Coronary artery (tissue), 2 donors: ENCODE measurements around the gene FHL2.
A peak's percentile ranks its signal among the peaks of the same experiment; 100 is the strongest.
"Not testable (repeated sequence)": the region's sequence is repeated elsewhere in the genome, so short reads cannot be mapped to it uniquely, and the experiment has no call there.

Experiments
- DNase-seq: peaks from one replicate; pipeline ENCODE4 v3.0.0-alpha.2; 2017; ENCODE audit warnings: low spot score
- H3K27ac ChIP-seq, 2 donors: fragments of 200-600 bp; sonication (generic); one replicate each; pipeline ENCODE4 v1.5.1; 2016 to 2019
- H3K4me3 ChIP-seq: fragments of 200-600 bp; sonication (generic); 2 replicates; pipeline ENCODE4 v1.5.1; 2016; ENCODE audit warnings: mild to moderate bottlenecking, moderate library complexity
- TF ChIP-seq, protein P1 (sequence below): fragments of 200-600 bp; sonication (generic); IDR thresholded peaks from one replicate; pipeline ENCODE4 v1.5.1; 2019; ENCODE audit warnings: antibody characterized with exemption

FHL2 gene

DNA sequence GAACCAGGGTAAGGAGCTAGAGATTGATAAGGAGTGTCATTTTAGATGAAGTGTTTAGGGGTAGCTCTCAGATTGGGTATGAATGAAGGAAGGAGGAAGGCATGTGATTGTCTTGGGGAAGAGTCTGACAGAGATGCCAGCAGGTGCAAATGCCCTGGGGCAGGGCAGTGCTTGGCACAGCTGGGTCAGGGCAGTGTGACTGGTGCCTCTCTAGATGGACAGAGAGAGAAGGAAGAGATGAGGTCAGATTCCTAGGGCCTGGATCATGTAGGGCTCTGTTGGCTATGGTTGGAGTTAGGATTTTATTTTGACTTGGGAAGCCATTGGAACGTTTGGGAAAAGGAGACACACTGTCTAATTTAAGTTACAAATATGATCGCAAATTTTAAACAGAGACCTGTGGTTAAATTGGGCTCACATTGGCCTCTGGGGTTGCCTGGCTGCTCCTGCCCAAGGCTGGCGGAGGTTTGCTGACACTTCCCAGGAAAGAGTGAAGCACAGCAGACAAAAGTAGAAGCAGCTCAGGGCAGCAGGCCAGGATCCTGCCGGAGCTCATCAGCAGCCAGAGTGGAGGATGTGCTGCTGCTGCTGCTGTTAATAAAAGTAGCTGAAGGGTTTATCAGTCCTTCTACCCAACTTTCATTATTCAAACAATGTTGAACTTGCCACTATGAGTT lies 32.7 kb upstream of the FHL2 start:
- H3K27ac ChIP-seq, result peak overlapping the region in 1 of 2 donors; percentile 16
- H3K4me3 ChIP-seq, result no peak overlapping the region
- TF ChIP-seq, protein P1, sequence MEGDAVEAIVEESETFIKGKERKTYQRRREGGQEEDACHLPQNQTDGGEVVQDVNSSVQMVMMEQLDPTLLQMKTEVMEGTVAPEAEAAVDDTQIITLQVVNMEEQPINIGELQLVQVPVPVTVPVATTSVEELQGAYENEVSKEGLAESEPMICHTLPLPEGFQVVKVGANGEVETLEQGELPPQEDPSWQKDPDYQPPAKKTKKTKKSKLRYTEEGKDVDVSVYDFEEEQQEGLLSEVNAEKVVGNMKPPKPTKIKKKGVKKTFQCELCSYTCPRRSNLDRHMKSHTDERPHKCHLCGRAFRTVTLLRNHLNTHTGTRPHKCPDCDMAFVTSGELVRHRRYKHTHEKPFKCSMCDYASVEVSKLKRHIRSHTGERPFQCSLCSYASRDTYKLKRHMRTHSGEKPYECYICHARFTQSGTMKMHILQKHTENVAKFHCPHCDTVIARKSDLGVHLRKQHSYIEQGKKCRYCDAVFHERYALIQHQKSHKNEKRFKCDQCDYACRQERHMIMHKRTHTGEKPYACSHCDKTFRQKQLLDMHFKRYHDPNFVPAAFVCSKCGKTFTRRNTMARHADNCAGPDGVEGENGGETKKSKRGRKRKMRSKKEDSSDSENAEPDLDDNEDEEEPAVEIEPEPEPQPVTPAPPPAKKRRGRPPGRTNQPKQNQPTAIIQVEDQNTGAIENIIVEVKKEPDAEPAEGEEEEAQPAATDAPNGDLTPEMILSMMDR, result no peak
- no peak for DNase-seq

DNA sequence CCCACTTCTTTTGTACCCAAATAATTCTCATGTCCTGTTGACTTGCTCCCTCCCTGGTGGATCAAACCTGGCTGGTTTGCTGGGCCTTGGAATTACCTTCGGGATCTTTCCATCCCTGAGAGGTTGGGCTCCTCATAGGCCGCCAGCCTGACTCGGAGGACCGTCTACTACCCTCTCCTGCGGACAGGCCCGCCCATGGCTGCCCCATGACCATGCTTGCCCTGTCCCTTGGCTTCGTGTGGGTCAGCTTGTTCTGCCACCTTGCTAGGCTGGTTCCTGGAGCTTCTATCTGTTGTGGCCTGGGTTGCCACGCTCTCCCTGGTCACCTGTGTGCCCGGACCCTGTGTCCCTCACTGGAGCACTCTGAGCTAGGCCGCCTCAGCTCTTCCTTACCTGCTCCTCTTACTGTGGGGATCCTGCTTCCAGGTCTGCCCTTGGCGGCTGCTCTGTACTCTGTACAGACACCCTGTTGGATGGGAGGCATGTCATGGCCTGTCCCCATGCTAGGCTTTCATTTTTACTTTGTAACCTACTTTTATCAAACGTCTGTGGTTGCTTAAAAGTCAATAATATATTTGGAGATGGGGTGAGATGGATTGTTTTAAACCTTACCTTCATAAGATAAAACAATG lies 29.7 kb upstream of the FHL2 start:
- no peak overlapping the region for H3K27ac ChIP-seq
- no peak overlapping the region for H3K4me3 ChIP-seq
- TF ChIP-seq, protein P1, result no peak
- DNase-seq, result no peak

DNA sequence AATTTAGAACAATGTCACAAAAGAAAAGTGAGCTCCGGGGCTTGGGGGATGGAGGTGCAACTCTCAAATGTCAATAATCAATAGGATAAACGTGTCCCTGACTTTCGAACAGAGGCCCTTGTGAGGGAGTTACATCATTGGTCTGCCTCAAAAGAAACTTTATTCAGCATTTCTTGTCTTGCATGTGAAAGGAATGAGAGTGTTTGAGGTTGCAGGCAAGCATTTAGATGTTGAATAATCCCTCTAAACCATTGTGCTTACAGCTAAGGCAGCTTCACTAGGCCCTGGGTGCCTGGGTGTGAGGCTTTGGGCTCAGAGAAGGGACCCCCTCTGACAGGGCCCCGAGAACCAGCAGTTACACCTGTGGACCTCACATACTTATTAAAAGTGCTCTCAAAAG lies 28.6 kb upstream of the FHL2 start:
- TF ChIP-seq, protein P1, result no peak
- DNase-seq, result no peak
- Histone ChIP-seq H3K4me3 (no peak overlapping the region), H3K27ac (no peak overlapping the region)

DNA sequence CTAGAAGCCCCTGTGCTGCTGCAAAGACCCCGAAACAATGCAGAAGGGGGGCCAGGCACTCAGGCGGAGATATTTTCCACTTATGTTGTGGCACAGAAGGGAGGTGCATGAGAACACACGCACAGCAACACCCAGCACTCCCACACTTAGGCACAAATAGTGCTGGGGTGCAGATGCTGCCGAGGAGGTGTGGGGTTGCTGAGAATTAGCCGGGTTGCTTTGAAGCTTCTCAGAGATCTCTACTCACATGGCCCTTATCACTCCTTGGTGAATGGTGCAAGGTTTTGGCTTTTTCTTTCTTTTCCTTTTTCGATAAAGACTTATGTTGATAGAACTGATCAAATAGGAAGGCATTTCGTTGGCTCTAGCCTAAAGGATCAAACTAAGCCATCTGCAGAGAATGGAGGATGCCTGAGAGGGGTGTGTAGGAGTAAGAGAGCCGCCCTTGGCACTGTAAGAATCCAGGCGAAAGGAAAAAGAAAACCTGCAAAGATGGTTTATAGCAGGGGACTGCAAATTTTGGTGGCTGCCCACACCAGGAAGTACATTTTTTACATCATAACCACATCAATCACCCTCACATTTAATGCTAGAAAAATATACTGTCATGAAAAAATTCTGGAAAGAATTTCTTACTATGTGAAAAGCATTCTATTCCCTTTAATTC lies 27.9 kb upstream of the FHL2 start:
- TF ChIP-seq, protein P1, result no peak
- no peak overlapping the region for H3K27ac ChIP-seq
- no peak overlapping the region for H3K4me3 ChIP-seq
- no peak for DNase-seq

DNA sequence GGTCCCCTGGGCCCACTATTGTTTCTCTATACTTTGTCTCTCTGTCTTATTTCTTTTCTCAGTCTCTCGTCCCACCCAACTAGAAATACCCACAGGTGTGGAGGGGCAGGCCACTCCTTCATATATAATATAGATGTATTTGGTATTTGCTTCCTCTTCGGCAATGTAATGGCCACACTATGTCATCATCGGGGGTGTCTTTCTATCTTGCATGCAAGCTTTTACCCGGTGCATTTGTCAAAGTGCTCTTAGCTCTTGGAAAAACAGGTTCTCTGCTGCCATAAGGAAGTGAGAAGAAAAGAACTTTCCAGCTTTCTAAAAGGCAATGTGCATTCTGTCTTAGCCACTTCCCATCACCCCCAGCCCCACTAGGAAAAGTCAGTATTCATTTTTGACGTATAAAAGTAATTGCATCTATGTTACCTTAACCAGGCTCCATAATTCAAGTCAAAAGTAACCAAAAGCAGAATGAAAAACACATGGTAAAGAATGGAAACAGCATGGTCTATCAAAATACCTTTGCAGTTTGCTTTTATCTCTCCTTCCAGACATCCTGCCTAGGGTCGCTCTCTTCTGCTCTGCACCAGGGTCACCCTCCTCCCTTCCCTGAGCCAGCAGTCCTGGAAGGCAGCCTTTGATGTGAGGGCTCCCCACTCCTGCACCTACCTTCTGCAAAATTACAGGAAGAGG lies 27.2 kb upstream of the FHL2 start:
- no peak overlapping the region for H3K4me3 ChIP-seq
- TF ChIP-seq, protein P1, result no peak
- H3K27ac ChIP-seq, result no peak overlapping the region
- no peak for DNase-seq

DNA sequence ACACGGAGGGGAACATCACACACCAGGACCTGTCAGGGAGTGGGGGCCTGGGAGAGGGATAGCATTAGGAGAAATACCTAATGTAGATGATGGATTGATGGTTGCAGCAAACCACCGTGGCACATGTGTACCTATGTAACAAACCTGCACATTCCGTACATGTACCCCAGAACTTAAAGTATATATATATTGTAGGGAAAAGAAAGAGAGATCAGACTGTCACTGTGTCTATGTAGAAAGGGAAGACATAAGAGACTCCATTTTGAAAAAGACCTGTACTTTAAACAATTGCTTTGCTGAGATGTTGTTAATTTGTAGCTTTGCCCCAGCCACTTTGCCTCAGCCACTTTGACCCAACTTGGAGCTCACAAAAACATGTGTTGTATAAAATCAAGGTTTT lies 26.0 kb upstream of the FHL2 start:
- not testable (repeated sequence) for H3K4me3 ChIP-seq, H3K27ac ChIP-seq, DNase-seq

DNA sequence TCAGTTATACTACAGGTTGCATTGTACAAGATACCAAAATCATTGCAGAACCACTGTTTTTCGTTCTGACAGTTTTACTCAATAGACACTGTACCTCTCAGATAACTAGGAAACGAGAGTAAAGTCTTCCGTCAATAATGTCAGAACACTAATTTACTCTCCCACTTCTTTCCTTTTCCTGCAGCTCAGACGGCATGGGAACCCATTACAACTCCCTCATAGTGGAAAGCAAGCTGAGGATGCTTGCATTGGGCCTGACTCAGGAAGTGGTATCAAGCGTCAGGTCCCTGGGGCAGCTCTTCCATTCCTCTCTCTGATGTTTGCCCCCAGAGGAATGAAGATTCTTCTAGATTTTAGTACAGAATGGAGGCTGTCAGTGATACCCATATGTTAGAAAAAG lies 23.9 kb upstream of the FHL2 start:
- H3K27ac ChIP-seq, result no peak overlapping the region
- DNase-seq, result no peak
- H3K4me3 ChIP-seq, result no peak overlapping the region
- TF ChIP-seq, protein P1, result no peak
